LNCAP (cell line): ENCODE results near the gene HMGCS2.

Experiments used
- TF ChIP-seq, protein P1 (sequence below): fragments of 450-650 bp; IDR thresholded peaks from 2 replicates; pipeline ENCODE4 v1.5.1; 2017; ENCODE audit warnings: mild to moderate bottlenecking

HMGCS2 gene

DNA sequence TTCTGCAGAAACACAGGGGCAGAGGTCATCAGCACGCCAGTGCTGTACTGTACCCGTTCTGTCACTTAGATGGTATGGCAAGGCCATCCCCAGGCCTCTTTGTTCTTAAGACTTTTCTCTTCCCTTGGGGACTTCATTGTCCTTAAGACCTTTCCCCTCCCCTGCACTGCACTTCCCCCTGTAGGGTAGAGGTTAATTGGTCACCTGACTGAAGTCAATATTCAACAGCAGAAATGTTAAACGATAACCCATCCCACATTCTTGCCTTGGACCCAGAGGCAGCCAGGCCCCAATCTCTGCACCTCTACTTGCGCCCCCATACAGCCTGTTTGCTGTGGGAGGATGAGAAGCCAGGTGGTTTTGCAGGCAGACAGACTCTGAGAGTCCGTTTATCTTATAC is 46.8 kb downstream of the HMGCS2 start:
- TF ChIP-seq, protein P1, sequence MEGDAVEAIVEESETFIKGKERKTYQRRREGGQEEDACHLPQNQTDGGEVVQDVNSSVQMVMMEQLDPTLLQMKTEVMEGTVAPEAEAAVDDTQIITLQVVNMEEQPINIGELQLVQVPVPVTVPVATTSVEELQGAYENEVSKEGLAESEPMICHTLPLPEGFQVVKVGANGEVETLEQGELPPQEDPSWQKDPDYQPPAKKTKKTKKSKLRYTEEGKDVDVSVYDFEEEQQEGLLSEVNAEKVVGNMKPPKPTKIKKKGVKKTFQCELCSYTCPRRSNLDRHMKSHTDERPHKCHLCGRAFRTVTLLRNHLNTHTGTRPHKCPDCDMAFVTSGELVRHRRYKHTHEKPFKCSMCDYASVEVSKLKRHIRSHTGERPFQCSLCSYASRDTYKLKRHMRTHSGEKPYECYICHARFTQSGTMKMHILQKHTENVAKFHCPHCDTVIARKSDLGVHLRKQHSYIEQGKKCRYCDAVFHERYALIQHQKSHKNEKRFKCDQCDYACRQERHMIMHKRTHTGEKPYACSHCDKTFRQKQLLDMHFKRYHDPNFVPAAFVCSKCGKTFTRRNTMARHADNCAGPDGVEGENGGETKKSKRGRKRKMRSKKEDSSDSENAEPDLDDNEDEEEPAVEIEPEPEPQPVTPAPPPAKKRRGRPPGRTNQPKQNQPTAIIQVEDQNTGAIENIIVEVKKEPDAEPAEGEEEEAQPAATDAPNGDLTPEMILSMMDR: no peak

DNA sequence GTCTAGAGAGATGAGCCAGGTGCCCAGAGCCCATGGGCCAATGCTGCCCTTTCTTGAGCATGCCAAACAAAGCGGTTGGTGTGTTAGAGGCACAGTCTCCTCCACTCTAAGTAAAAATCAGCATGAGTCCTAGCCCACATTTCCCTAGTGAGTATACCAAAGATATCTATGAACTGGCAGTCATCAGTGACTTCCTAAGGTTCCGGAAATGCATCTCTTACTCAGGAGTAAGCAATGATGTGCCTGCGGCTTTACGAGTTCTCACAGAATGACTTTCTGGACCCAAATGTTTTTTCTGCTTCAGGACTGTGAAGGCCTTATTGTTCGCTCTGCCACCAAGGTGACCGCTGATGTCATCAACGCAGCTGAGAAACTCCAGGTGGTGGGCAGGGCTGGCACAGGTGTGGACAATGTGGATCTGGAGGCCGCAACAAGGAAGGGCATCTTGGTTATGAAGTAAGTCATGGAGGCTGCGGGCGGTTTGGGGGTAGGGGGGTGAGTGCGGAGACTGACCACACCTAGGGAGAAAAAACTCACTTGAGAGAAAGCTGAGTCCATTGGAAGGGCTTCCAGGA is 47.8 kb downstream of the HMGCS2 start:
- TF ChIP-seq, protein P1: no peak

DNA sequence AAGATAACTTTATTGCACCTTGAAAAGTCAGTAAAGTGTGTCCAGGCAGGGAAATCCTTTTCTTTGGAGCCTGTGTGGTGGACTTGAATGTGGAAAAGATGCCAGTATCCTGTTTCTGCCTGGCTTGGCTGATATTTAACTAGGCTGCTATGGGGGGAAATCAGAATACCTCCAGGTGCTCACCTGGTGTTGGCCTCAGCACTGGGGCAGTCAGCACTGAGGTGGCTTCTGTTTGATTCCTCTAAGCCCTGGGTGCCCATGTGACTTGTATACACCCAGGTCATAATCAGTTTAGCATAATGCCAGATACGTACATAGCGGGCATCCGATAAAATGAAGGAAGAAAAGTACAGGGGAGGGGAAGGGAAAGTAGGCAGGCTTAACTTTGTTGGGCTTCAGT is 49.7 kb downstream of the HMGCS2 start:
- TF ChIP-seq, protein P1: no peak

DNA sequence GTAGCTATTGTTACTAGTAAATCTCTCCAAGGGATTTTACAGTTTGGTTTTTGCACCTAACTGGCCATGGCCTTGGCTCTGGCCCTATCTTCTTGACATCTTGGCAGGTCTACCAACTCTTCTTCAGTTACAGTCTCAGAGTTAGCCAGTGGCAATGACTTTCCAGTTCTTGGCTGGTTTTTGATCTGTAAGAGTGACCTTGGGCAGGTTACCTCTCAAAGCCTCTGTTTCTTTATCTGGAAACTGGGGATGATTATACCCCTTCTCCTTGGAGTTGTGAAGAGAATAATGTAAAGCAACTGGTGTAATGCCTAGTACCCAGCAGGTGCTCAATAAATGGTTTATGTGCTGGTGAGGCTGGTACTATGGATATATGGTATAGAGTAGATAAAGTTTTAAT is 50.3 kb downstream of the HMGCS2 start:
- TF ChIP-seq, protein P1: no peak

DNA sequence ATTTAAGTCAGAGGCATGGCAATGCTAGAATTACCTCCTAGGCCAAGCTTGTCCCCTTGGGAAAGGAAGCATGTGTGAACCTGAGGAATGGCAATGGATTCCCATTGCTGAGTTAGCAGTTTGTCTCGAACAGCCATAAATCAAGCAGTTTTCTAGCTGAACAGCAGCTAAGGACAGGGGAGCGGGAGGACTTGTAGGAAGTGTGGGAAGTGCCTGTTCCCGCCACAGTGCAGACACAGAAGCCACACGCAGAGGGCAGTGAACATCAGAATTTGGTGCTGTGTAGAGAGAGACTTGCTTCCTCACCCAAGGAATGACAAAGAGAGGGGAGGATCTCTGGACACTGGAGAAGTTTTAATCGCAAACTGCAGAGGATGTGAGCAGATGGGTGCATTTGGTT is 53.2 kb downstream of the HMGCS2 start:
- TF ChIP-seq, protein P1: no peak

DNA sequence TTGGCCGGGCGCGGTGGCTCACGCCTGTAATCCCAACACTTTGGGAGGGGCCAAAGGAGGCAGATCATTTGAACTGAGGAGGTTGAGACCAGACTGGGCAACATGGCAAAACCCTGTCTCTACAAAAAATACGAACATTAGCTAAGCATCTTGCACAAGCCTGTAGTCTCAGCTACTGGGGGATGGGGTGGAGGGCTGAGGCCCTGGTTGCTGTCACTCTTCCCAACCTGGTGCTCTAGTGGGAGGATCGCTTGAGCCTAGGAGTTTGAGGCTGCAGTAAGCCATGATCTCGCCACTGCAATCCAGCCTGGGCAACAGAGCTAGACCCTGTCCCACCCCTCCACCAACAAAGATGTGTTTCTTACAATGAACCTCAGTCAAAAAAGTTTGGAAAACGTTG is 54.1 kb downstream of the HMGCS2 start:
- TF ChIP-seq, protein P1: no peak

DNA sequence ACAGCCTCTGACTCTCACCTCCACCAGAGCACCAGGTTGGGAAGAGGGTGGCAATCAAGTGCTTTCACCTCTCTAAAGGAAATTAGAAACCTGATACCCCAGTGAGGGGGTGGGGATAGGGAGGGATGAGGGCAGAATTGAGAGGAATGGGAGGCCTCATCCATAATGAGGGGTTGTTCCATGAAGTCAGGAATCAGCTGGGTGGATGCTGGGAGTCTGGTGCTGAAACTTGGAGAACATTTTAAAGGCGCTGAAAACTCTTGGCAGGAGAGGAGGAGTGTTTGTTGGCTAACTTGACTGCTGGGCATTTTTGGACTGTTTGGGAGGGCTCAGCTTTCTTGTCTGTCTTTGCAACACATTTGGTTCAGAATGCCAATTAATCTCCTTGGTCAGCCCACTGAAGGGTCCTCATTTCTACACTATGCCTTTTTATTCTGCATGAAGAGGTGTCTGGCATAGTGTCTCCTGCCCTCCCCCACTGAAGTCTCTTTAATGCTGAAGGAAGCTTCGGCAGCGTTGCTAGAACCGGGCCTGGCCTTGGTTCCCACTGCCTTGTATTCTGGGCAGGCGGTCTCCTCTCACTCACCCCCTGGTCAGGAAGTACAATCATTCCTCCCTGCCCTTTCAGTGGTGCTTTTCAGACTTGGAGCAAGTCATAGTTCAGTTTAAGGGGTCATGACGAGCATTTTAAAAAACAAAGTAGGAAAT is 54.8 kb downstream of the HMGCS2 start:
- TF ChIP-seq, protein P1: no peak
